Ovary (tissue), 3 donors: ENCODE results near the gene SND1.

Experiments used
- CTCF ChIP-seq, 3 donors: fragments of 450-650 bp in 2 of 3; fragments of 200-600 bp in 1 of 3; IDR thresholded peaks; one replicate each; pipeline versions ENCODE4 v1.5.1 to v1.8.0; 2016 to 2022; ENCODE audit warnings: antibody characterized with exemption in 3 of 3, mild to moderate bottlenecking in 1 of 3
- POLR2A ChIP-seq: fragments of 450-650 bp; IDR thresholded peaks from one replicate; pipeline ENCODE4 v1.6.1; 2017; ENCODE audit warnings: antibody characterized with exemption, mild to moderate bottlenecking, moderate library complexity
- donor health status: DM: no; HTN: no; CAD: no.

GRCh38 chr7:127912901-127913300 is 260.9 kb downstream of the SND1 start:
- TF ChIP-seq CTCF (IDR thresholded peaks at IDR 0.05) (no peak), POLR2A (no peak)
